Esophagus squamous epithelium (tissue), 5 donors: ENCODE data around the gene ZBTB2. TPM values are rescaled to one million over a fixed set of nuclear protein-coding genes. Genes with fewer than 3 reads are reported as not detected.

ENCODE experiments used
- DNase-seq: peaks from one replicate; lab custom pipeline; 2025; lab: John Stamatoyannopoulos, UW
- H3K27ac ChIP-seq, 4 donors: fragments of 200-600 bp; sonication (generic); one replicate each; pipeline ENCODE4 v1.5.1; 2016 to 2019; ENCODE audit warnings: mild to moderate bottlenecking in 1 of 4
- H3K27me3 ChIP-seq, 4 donors: fragments of 200-600 bp; sonication (generic); 1 replicate in 3 of 4; 2 replicates in 1 of 4; pipeline versions ENCODE4 v1.5.1 to v1.6.0; 2017 to 2021; ENCODE audit warnings: antibody characterized with exemption in 1 of 4
- H3K36me3 ChIP-seq, 3 donors: fragments of 200-600 bp; sonication (generic); one replicate each; pipeline ENCODE4 v1.5.1; 2016 to 2019
- H3K4me1 ChIP-seq, 3 donors: fragments of 200-600 bp; sonication (generic); one replicate each; pipeline ENCODE4 v1.5.1; 2017 to 2019
- H3K4me3 ChIP-seq, 4 donors: fragments of 200-600 bp; sonication (generic); 1 replicate in 3 of 4; 2 replicates in 1 of 4; pipeline ENCODE4 v1.5.1; 2016 to 2019; ENCODE audit warnings: mild to moderate bottlenecking in 2 of 4, moderate library complexity in 1 of 4
- H3K9me3 ChIP-seq, 3 donors: fragments of 200-600 bp; sonication (generic); one replicate each; pipeline ENCODE4 v1.5.1; 2016 to 2019
- CTCF ChIP-seq, 6 experiments: fragments of 450-650 bp in 4 of 6; fragments of 200-600 bp in 2 of 6; sonication (generic) in 2 of 6; IDR thresholded peaks; one replicate each; pipeline ENCODE4 v1.5.1; 2016 to 2019; ENCODE audit warnings: antibody characterized with exemption in 6 of 6, mild to moderate bottlenecking in 4 of 6, moderate library complexity in 4 of 6
- POLR2A ChIP-seq, 4 donors: fragments of 450-650 bp; IDR thresholded peaks; one replicate each; pipeline ENCODE4 v1.6.1; 2017; ENCODE audit warnings: antibody characterized with exemption in 4 of 4, mild to moderate bottlenecking in 4 of 4, moderate library complexity in 3 of 4
- WGBS, 2 donors: methylation state at CpG; one replicate each; pipeline ENCODE4 v1.1.5; 2018; 5-methylcytosine and 5-hydroxymethylcytosine counted together
- intact Hi-C: fragments of 100-400 bp; cut with DNase I; formaldehyde crosslinking; loops from one replicate; pipeline ENCODE4 v1.15.0; 2022
- total RNA-seq, 4 donors: library from RNA; depleted of rRNA; stranded (reverse); fragments of >200 nt; gene quantifications; one replicate each; pipeline ENCODE4 v1.1.0, GENCODE V29; 2016
- donor health status: DM: yes; HTN: yes; CAD: no.

Gene ZBTB2
- total RNA-seq, 4 donors from 2014 or later: 4.2 to 11.3 (median 7.4) TPM

GRCh38 chr6:151389618-151390275, 1.6 kb downstream of the ZBTB2 start:
- intact Hi-C loops: loop anchor here (10.0 kb wide), 1 partner anchor 55 kb away; no protein-coding TSS in a partner anchor
- WGBS, 2 donors: 0 to 2% methylated on average over 11 to 29 of the region's 54 CpGs

GRCh38 chr6:151388997-151389617, 2.3 kb downstream of the ZBTB2 start:
- Histone ChIP-seq H3K4me3 (peak overlapping the region; percentile 85 to 99 (median 90)), H3K4me1 (peaks cover 20 to 55% (median 24%) of the 10 kb centered on the region in 3 donors), H3K27me3 (no peaks in the 10 kb centered on the region), H3K27ac (peak overlapping the region; percentile 98 to 100 (median 99)), H3K9me3 (no peaks in the 10 kb centered on the region), H3K36me3 (peaks cover 0 to 5% (median 0%) of the 10 kb centered on the region in 3 donors)
- no peak for DNase-seq
- intact Hi-C loops: no loop called here
- 30 to 31% methylated on average over 12 of the region's 12 CpGs for WGBS, 2 donors
- TF ChIP-seq POLR2A (IDR thresholded peaks at IDR 0.05) (no peak), CTCF (IDR thresholded peaks at IDR 0.05) (no peak)

More at GRCh38 chr6:151389618-151390275, 1.6 kb downstream of the ZBTB2 start:
- H3K36me3 ChIP-seq: no peaks in the 10 kb centered on the region
- H3K4me1 ChIP-seq: peaks cover 20 to 56% (median 24%) of the 10 kb centered on the region in 3 donors
- peak; percentile 58 for DNase-seq
- peak overlapping the region; percentile 98 to 100 (median 99) for H3K27ac ChIP-seq
- no peaks in the 10 kb centered on the region for H3K27me3 ChIP-seq
- H3K4me3 ChIP-seq: peak overlapping the region; percentile 85 to 99 (median 90)
- TF ChIP-seq POLR2A (IDR thresholded peaks at IDR 0.05) (peak in 2 of 4 donors; percentile 81 to 84), CTCF (IDR thresholded peaks at IDR 0.05) (no peak)
- H3K9me3 ChIP-seq: no peaks in the 10 kb centered on the region

GRCh38 chr6:151388236-151388635, 3.1 kb downstream of the ZBTB2 start:
- Histone ChIP-seq H3K36me3 (peaks cover 0 to 13% (median 0%) of the 10 kb centered on the region in 3 donors), H3K27me3 (no peaks in the 10 kb centered on the region), H3K9me3 (no peaks in the 10 kb centered on the region), H3K4me1 (peaks cover 13 to 47% (median 21%) of the 10 kb centered on the region in 3 donors), H3K4me3 (no peak overlapping the region), H3K27ac (peak overlapping the region in 1 of 4 donors; percentile 2)
- TF ChIP-seq POLR2A (IDR thresholded peaks at IDR 0.05) (no peak), CTCF (IDR thresholded peaks at IDR 0.05) (no peak)
- intact Hi-C loops: no loop called here
- 79 to 83% methylated on average over 2 of the region's 2 CpGs for whole genome bisulfite sequencing, 2 donors
- no peak for DNase-seq

GRCh38 chr6:151387175-151387970, 4.0 kb downstream of the ZBTB2 start:
- Histone ChIP-seq H3K4me3 (no peak overlapping the region), H3K9me3 (no peaks in the 10 kb centered on the region), H3K4me1 (peaks cover 6 to 38% (median 12%) of the 10 kb centered on the region in 3 donors), H3K27me3 (no peaks in the 10 kb centered on the region), H3K27ac (no peak overlapping the region), H3K36me3 (peaks cover 0 to 14% (median 0%) of the 10 kb centered on the region in 3 donors)
- TF ChIP-seq POLR2A (IDR thresholded peaks at IDR 0.05): no peak
- no peak for TF ChIP-seq CTCF (IDR thresholded peaks at IDR 0.05)
- WGBS, 2 donors: 86 to 94% methylated on average over 11 of the region's 11 CpGs
- no peak for DNase-seq
- intact Hi-C loops: no loop called here
